Pancreas (tissue), 10 donors: ENCODE measurements around the gene BTD. TPM values are rescaled to one million over a fixed set of nuclear protein-coding genes. Genes with fewer than 3 reads are reported as not detected.
"Not testable (repeated sequence)": the region's sequence is repeated elsewhere in the genome, so short reads cannot be mapped to it uniquely, and the experiment has no call there.

Source experiments
- ATAC-seq, 4 donors: fragments of 200-7000 bp; cut with Tn5 transposase; one replicate each; pipeline versions ENCODE4 v1.8.0 to v1.9.1; 2020; ENCODE audit warnings: mild to moderate bottlenecking in 4 of 4, moderate library complexity in 4 of 4
- DNase-seq, 6 donors: peaks; one replicate each; pipeline ENCODE4 v3.0.0-alpha.2; 2020
- FAIRE-seq: peaks from 2 replicates; lab custom pipeline; 2012; peaks lifted over from hg19 to GRCh38; lab: Jason Lieb, UNC
- H3K27ac ChIP-seq, 4 donors: fragments of 200-600 bp; sonication (generic); 1 replicate in 3 of 4; 2 replicates in 1 of 4; pipeline versions ENCODE4 v1.5.0 to v1.8.0; 2020
- H3K27me3 ChIP-seq, 4 donors: fragments of 200-600 bp; one replicate each; pipeline ENCODE4 v1.8.0; 2021
- H3K36me3 ChIP-seq, 3 donors: fragments of 200-600 bp; sonication (generic) in 1 of 3; one replicate each; pipeline versions ENCODE4 v1.5.0 to v1.8.0; 2020 to 2021
- H3K4me1 ChIP-seq, 3 donors: fragments of 200-600 bp; one replicate each; pipeline ENCODE4 v1.8.0; 2021
- H3K4me3 ChIP-seq, 4 donors: fragments of 200-600 bp; sonication (generic) in 2 of 4; one replicate each; pipeline versions ENCODE4 v1.5.0 to v1.8.0; 2020 to 2021
- H3K9me3 ChIP-seq, 4 donors: fragments of 200-600 bp; one replicate each; pipeline ENCODE4 v1.8.0; 2021
- WGBS, 2 donors: extraction: QIAGEN DNeasy Blood & Tissue Kit; methylation state at CpG; one replicate each; pipeline ENCODE4 v1.1.7; 2013; 5-methylcytosine and 5-hydroxymethylcytosine counted together
- intact Hi-C, 3 donors: fragments of 100-400 bp; cut with DNase I; formaldehyde crosslinking; loops; one replicate each; pipeline versions ENCODE4 v1.11.1 to v1.14.2; 2022
- polyA plus RNA-seq, 2 donors: library from polyadenylated mRNA; stranded (reverse); fragments of 200-250 nt; gene quantifications; one replicate each; pipeline ENCODE4 v1.2.3, GENCODE V29; 2013
- total RNA-seq, 6 donors: library from RNA; stranded (reverse); fragmentation: NEBNext Ultra II Directional in 4 of 6; extraction: Animal tissue kit (Norgen Biotek cat#: 25700) in 4 of 6; gene quantifications; one replicate each; pipeline versions ENCODE4 v1.2.1 to v1.2.4, GENCODE V29; 2021 to 2023
- TF ChIP-seq, protein P1 (sequence below), 4 donors: fragments of 200-600 bp; sonication (generic) in 3 of 4; IDR thresholded peaks; one replicate each; pipeline versions ENCODE4 v1.5.0 to v1.8.0; 2021; ENCODE audit warnings: antibody characterized with exemption in 4 of 4
- donor health status: healthy with polysubstance abuse.
- donor health status: DM: no; HTN: no; CAD: no; lungs with moderate emphysema.
- donor health status: DM: no; HTN: no; CAD: no.
- donor health status: control.
- donor health status: control.
- donor health status: Bipolar disorder and iron deficiency.
- donor health status: DM: yes; HTN: yes; CAD: no.
- donor health status: DM: no; HTN: no; CAD: no.
- donor health status: DM: no; HTN: no; CAD: no.
- donor health status: DM: yes; HTN: yes; CAD: no.

BTD gene
- total and polyA plus RNA-seq, 8 donors: 6.2 to 22.0 (median 15.6) TPM

DNA sequence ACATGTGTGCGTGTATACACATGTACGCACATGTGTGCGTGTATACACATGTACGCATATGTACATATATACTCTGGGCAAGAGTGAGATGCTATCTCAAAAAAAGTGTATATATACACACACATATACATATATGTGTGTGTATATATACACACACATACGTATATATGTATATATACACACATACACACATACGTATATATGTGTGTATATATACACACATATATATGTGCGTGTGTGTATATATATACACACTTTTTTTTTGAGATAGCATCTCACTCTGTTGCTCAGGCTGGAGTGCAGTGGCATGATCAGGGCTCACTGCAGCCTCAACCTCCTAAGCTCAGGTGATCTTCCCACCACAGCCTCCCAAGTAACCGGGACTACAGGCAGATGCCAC is 8.6 kb upstream of the BTD start:
- H3K9me3 ChIP-seq: no peaks in the 10 kb centered on the region

DNA sequence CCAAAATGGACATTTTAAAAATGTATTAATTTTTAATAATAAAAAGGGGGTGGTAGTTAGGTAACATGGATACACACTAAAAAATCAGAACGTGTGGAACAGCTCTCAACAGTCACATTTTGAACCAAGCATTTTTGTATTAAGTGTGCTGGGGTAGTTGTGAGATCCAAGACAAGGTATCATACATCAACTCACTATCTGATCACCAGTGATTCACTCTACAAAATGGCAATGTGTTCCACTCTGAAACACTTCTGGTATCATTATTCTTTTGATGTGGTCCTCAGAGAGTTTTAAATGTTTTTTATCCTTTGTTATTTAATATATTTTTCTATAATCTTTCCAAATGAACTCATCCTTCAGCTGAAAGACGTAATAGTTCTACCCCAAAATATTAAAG is 5.6 kb upstream of the BTD start:
- Histone ChIP-seq H3K27me3 (no peaks in the 10 kb centered on the region), H3K9me3 (no peaks in the 10 kb centered on the region), H3K27ac (no peak overlapping the region), H3K4me3 (no peak overlapping the region), H3K36me3 (peaks cover 0 to 9% (median 0%) of the 10 kb centered on the region in 3 donors), H3K4me1 (peaks cover 6 to 12% (median 10%) of the 10 kb centered on the region in 3 donors)
- ATAC-seq: no peak
- TF ChIP-seq, protein P1, sequence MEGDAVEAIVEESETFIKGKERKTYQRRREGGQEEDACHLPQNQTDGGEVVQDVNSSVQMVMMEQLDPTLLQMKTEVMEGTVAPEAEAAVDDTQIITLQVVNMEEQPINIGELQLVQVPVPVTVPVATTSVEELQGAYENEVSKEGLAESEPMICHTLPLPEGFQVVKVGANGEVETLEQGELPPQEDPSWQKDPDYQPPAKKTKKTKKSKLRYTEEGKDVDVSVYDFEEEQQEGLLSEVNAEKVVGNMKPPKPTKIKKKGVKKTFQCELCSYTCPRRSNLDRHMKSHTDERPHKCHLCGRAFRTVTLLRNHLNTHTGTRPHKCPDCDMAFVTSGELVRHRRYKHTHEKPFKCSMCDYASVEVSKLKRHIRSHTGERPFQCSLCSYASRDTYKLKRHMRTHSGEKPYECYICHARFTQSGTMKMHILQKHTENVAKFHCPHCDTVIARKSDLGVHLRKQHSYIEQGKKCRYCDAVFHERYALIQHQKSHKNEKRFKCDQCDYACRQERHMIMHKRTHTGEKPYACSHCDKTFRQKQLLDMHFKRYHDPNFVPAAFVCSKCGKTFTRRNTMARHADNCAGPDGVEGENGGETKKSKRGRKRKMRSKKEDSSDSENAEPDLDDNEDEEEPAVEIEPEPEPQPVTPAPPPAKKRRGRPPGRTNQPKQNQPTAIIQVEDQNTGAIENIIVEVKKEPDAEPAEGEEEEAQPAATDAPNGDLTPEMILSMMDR (IDR thresholded peaks at IDR 0.05): no peak
- 81 to 86% methylated on average over 2 of the region's 2 CpGs for WGBS, 2 donors
- DNase-seq: no peak
- FAIRE-seq: no peak
- intact Hi-C loops: no loop called here

More for the DNA sequence above, 8.6 kb upstream of the BTD start:
- intact Hi-C loops: no loop called here
- TF ChIP-seq, protein P1 (IDR thresholded peaks at IDR 0.05): no peak
- Histone ChIP-seq H3K4me1 (no peaks in the 10 kb centered on the region), H3K36me3 (peaks cover 0 to 27% (median 8%) of the 10 kb centered on the region in 3 donors), H3K27me3 (no peaks in the 10 kb centered on the region), H3K4me3 (no peak overlapping the region), H3K27ac (no peak overlapping the region)
- 83 to 94% methylated on average over 8 of the region's 8 CpGs for WGBS, 2 donors
- FAIRE-seq (no peak), ATAC-seq (no peak), DNase-seq (no peak)

DNA sequence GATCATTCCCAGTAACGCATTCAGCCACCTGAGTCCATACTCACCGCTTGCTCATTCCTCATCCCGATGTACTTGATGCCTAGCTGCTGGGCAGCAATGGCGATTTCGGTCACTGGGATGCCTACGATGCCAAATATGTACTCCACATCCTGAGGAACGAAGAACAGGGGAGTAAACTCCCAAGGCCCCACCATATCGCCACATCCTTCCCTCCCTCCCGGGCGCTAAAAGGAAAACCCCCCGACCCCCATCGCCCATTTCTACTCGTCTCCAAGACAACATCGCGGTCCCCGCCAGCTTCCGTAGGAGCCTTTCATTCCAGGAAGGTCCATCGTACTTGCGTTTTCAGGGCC is 523 bp upstream of the BTD start:
- intact Hi-C loops: no loop called here
- Histone ChIP-seq H3K9me3 (no peaks in the 10 kb centered on the region), H3K27ac (peak overlapping the region; percentile 27 to 94 (median 88)), H3K4me1 (peaks cover 11 to 26% (median 19%) of the 10 kb centered on the region in 3 donors), H3K27me3 (no peaks in the 10 kb centered on the region), H3K4me3 (peak overlapping the region; percentile 62 to 85 (median 74)), H3K36me3 (no peaks in the 10 kb centered on the region)
- 0 to 1% methylated on average over 18 to 19 of the region's 19 CpGs for WGBS, 2 donors
- FAIRE-seq (no peak), ATAC-seq (peak; percentile 10 to 37 (median 31)), DNase-seq (no peak)
- TF ChIP-seq, protein P1 (IDR thresholded peaks at IDR 0.05): no peak

DNA sequence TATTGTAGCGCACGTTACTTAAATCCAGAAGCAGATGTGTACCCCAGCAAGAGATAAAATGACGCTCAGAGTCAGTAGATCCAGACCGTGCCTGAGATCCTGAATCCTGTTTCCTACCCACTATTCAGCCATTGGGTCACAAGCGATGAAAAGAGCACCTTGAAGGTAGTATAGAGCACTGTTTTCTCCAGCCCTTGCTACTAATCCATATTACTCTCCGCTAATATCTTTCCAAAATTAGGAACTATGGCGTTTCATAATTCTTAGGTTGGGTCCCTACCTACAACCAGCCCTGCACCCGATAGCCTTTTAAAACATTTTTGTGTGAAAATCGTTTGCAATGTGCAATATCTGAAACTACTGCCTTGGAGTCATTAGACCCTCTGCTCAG is 596 bp downstream of the BTD start:
- DNase-seq (no peak), FAIRE-seq (no peak), ATAC-seq (peak in 3 of 4 donors; percentile 2 to 6 (median 4))
- H3K4me3 ChIP-seq: peak overlapping the region; percentile 62 to 85 (median 74)
- TF ChIP-seq, protein P1 (IDR thresholded peaks at IDR 0.05): no peak
- peaks cover 11 to 37% (median 29%) of the 10 kb centered on the region in 3 donors for H3K4me1 ChIP-seq
- intact Hi-C loops: no loop called here
- H3K36me3 ChIP-seq: no peaks in the 10 kb centered on the region
- no peaks in the 10 kb centered on the region for H3K27me3 ChIP-seq
- H3K27ac ChIP-seq: peak overlapping the region; percentile 73 to 94 (median 88)
- WGBS, 2 donors: 1 to 2% methylated on average over 9 of the region's 9 CpGs
- H3K9me3 ChIP-seq: no peaks in the 10 kb centered on the region

DNA sequence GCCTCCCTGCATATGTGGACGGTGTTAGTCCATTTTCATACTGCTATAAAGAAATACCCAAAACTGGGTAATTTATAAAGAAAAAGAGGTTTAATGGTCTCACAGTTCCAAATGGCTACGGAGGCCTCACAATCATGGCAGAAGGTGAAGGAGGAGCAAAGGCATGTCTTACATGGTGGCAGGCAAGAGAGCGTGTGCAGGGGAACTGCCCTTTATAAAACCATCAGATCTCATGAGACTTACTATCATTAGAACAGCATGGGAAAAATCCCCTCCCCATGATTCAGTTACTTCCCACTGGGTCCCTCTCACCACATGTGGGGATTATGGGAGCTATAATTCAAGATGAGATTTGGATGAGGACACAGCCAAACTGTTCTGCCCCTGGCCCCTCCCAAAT is 1.3 kb downstream of the BTD start:
- H3K9me3 ChIP-seq, H3K36me3 ChIP-seq, DNase-seq, FAIRE-seq, H3K27me3 ChIP-seq, intact Hi-C loops, ATAC-seq: not testable (repeated sequence)
- Histone ChIP-seq H3K27ac (peak overlapping the region in 1 of 4 donors; percentile 94), H3K4me3 (peak overlapping the region in 2 of 4 donors; percentile 62 to 80), H3K4me1 (peaks cover 11 to 44% (median 35%) of the 10 kb centered on the region in 3 donors)
- 96 to 97% methylated on average over 3 of the region's 3 CpGs for WGBS, 2 donors

DNA sequence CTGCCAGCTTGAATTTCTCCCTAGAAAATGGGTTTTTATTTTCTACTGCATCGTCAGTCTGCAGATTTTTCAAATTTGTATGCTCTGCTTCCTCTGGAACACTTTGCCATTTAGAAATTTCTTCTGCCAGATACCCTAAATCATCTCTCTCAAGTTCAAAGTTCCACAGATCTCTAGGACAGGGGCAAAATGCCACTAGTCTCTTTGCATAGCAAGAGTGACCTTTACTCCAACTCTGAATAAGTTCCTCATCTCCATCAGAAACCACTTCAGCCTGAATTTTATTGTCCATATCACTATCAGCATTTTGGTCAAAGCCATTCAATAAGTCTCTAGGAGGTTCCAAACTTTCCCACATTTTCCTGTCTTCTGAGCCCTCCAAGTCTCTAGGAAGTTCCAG is 3.0 kb downstream of the BTD start:
- H3K36me3 ChIP-seq, intact Hi-C loops, H3K9me3 ChIP-seq, DNase-seq, FAIRE-seq, H3K27me3 ChIP-seq, ATAC-seq, H3K4me3 ChIP-seq: not testable (repeated sequence)
- 97 to 99% methylated on average over 1 of the region's 1 CpG for WGBS, 2 donors
- peak overlapping the region in 2 of 4 donors; percentile 20 to 25 for H3K27ac ChIP-seq
- H3K4me1 ChIP-seq: peaks cover 11 to 54% (median 50%) of the 10 kb centered on the region in 3 donors
